GM12872 (cell line): Measurements from ENCODE around the gene LRP11.

Experiments
- TF ChIP-seq, protein P1 (sequence below): IDR thresholded peaks from 3 replicates; pipeline ENCODE4 v1.5.1; 2011; ENCODE audit warnings: low read depth, mild to moderate bottlenecking, low read length, moderate library complexity; ENCODE audit not compliant: insufficient read depth

Gene LRP11

DNA sequence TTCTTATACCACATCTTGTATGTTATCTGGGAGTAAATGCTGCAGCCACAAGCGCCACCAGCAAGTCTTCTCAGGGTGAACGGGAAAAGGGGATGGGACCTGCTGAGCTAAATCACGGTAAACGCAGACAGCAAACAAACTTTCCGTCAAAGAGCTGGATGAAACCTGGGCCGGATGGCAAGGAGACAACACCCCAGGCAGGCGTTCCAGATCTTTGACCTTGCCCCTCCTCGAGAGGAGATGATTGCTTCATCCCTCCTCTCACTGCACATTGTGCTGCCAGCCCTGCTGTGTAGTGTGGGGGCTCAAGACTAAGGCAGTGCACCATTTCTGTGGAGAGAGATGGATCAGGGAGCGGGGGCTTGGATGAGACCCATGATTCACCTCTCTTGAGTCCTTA is 23.9 kb upstream of the LRP11 start:
- TF ChIP-seq, protein P1, sequence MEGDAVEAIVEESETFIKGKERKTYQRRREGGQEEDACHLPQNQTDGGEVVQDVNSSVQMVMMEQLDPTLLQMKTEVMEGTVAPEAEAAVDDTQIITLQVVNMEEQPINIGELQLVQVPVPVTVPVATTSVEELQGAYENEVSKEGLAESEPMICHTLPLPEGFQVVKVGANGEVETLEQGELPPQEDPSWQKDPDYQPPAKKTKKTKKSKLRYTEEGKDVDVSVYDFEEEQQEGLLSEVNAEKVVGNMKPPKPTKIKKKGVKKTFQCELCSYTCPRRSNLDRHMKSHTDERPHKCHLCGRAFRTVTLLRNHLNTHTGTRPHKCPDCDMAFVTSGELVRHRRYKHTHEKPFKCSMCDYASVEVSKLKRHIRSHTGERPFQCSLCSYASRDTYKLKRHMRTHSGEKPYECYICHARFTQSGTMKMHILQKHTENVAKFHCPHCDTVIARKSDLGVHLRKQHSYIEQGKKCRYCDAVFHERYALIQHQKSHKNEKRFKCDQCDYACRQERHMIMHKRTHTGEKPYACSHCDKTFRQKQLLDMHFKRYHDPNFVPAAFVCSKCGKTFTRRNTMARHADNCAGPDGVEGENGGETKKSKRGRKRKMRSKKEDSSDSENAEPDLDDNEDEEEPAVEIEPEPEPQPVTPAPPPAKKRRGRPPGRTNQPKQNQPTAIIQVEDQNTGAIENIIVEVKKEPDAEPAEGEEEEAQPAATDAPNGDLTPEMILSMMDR = no peak

GRCh38 chr6:149887343-149887742 is 23.2 kb upstream of the LRP11 start:
- TF ChIP-seq, protein P1 = no peak

- TF ChIP-seq, protein P1 = no peak
These were observed 21.7 kb upstream of the LRP11 start for GRCh38 chr6:149885888-149886287.

DNA sequence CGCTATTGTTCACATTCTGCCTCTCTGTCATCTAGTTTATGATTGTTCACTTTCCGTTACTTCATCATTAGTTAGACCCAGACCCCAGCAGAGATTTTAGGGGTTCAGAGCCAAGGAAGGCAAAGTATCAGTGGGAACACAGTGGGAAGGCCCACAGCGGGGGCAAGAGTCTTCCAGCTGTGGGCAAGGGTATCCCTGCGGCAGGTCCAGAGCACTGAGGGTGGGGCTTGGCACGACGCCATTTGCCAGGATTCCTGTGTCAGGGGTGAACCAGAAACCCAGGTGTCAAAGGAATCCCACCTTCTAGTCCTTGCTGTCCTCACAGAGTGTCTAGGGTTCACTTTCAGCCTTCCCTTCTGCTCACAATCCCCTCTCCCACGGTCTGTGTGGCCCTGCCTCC is 20.5 kb upstream of the LRP11 start:
- TF ChIP-seq, protein P1 = no peak

DNA sequence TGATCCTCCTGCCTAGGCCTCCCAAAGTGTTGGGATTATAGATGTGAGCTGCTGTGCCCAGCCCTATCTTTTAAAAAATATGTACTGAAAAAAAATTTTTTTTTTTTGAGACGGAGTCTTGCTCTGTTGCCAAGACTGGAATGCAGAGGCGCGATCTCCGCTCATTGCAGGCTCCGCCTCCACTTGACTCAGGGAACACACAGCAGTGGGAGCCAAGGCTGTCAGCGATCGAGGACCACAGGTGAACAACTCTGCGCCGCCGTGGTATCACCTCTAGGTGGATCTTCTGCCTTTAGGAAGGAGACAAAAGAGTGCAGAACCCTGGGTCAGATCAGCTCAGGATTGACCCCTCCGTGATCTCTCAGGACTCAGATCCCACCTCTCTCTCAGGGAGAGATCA is 20.1 kb upstream of the LRP11 start:
- TF ChIP-seq, protein P1 = no peak

- TF ChIP-seq, protein P1 = no peak
These were observed 17.7 kb upstream of the LRP11 start for GRCh38 chr6:149881860-149882259.

DNA sequence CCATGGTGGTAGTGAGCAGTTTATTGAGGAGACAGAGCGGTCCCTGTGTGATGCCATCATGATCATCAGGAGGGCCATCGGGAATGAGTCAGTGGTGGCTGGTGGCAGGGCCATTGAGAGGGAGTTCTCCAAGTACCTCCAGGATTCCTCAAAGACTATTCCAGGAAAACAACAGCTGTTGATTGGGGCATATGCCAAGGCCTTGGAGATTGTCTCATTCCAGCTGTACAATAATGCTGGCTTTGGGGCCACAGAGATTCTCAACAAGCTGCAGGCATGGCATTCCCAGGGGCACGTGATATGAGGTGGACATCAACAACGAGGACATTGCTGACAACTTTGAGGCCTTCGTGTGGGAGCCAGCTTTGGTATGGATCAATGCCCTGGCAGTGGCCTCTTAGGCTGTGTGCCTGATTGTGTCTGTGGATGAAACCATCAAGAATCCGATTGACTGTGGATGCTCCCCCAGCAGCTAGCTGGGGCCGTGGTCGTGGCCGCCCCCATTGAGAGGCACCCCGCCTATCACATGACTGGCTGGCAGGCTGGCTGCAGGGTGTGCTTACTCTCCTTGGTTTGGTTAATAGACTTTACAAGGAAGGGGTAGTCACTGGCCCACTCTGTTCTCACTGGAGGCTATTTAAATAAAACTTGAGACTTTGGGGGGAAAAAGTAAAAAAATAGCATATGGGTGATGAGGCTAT is 17.1 kb upstream of the LRP11 start:
- TF ChIP-seq, protein P1 = no peak
